HepG2 (cell line): Measurements from ENCODE around the gene GJC2. TPM values are rescaled to one million over a fixed set of nuclear protein-coding genes. Genes with fewer than 3 reads are reported as not detected.

Experiments used
- ATAC-seq: fragments of 200-7000 bp; cut with Tn5 transposase; 3 replicates; pipeline ENCODE4 v1.9.1; 2020; ENCODE audit warnings: mild to moderate bottlenecking, moderate library complexity
- BruUV-seq: library from RNA; stranded (reverse); fragments of 400-500 nt; replicated peaks from 2 replicates; lab custom pipeline; 2021; lab: Mats Ljungman, UMichigan
- CTCF ChIA-PET: fragments of 300-600 bp; formaldehyde crosslinking; extraction: SDS; loops from one replicate; lab custom pipeline; 2021; ENCODE audit warnings: low total read pairs, inconsistent platforms, low intra/inter-chr PET ratio; lab: Yijun Ruan, JAX
- POLR2A ChIA-PET: fragments of 350-600 bp; sonication (Branson Sonifier 250); formaldehyde crosslinking; loops from one replicate; lab custom pipeline; 2020; ENCODE audit warnings: antibody characterized with exemption, inconsistent platforms; lab: Yijun Ruan, JAX
- DNase-seq: peaks from one replicate; pipeline ENCODE4 v3.0.0-alpha.2; 2015; ENCODE audit warnings: low spot score
- FAIRE-seq: peaks from 3 replicates; lab custom pipeline; 2011; peaks lifted over from hg19 to GRCh38; lab: Jason Lieb, UNC
- H2AFZ ChIP-seq: one replicate; pipeline ENCODE4 v1.6.1; 2011; ENCODE audit warnings: low read length, inconsistent platforms
- H3K27ac ChIP-seq: fragments of 300-600 bp; 3 replicates; pipeline ENCODE4 v1.8.0; 2011; ENCODE audit warnings: mixed run types, mild to moderate bottlenecking, mixed read lengths, low read length, inconsistent platforms; ENCODE audit not compliant: insufficient read depth; ENCODE audit errors: extremely low read length
- H3K27me3 ChIP-seq, 2 experiments: fragments of 200-600 bp in 1 of 2; 2 replicates in 1 of 2; 3 replicates in 1 of 2; pipeline versions ENCODE4 v1.6.0 to v1.8.0; 2011; ENCODE audit warnings: low read length in 2 of 2, mild to moderate bottlenecking in 2 of 2, moderate library complexity in 2 of 2, inconsistent platforms in 1 of 2; ENCODE audit not compliant: insufficient read depth in 2 of 2, control insufficient read depth in 1 of 2
- H3K36me3 ChIP-seq, 2 experiments: fragments of 200-600 bp in 1 of 2; replicated peaks in 1 of 2; 2 replicates in 1 of 2; 3 replicates in 1 of 2; pipeline versions ENCODE4 v1.5.1 to v1.8.0; 2011; ENCODE audit warnings: low read length in 2 of 2, inconsistent platforms in 1 of 2; ENCODE audit not compliant: insufficient read depth in 2 of 2, control insufficient read depth in 1 of 2
- H3K4me1 ChIP-seq: 2 replicates; pipeline ENCODE4 v1.5.1; 2012; ENCODE audit warnings: low read length, inconsistent platforms; ENCODE audit not compliant: insufficient read depth
- H3K4me2 ChIP-seq: 2 replicates; pipeline ENCODE4 v1.6.0; 2011; ENCODE audit warnings: low read depth, low read length, inconsistent platforms
- H3K4me3 ChIP-seq, 3 experiments: fragments of 200-600 bp in 1 of 3; sonication (generic), shearing (Covaris generic) in 1 of 3; replicated peaks in 1 of 3; 2 replicates each; pipeline ENCODE4 v1.5.1; 2011 to 2016; ENCODE audit warnings: low read length in 3 of 3, inconsistent platforms in 2 of 3, low read depth in 2 of 3, mild to moderate bottlenecking in 2 of 3, control low read depth in 1 of 3, mixed read lengths in 1 of 3; ENCODE audit not compliant: insufficient read depth in 1 of 3
- H3K79me2 ChIP-seq: one replicate; pipeline ENCODE4 v1.6.1; 2011; ENCODE audit warnings: low read length, inconsistent platforms; ENCODE audit not compliant: insufficient read depth
- H3K9ac ChIP-seq: 2 replicates; pipeline ENCODE4 v1.6.0; 2011; ENCODE audit warnings: mild to moderate bottlenecking, low read depth, low read length, inconsistent platforms; ENCODE audit not compliant: insufficient read depth
- H3K9me3 ChIP-seq: 2 replicates; pipeline ENCODE4 v1.5.1; 2012; ENCODE audit warnings: mild to moderate bottlenecking, low read length
- H4K20me1 ChIP-seq: 2 replicates; pipeline ENCODE4 v1.6.0; 2011; ENCODE audit warnings: inconsistent platforms, mild to moderate bottlenecking, low read length, moderate library complexity; ENCODE audit not compliant: insufficient read depth
- CTCF ChIP-seq: sonication (generic); formaldehyde crosslinking; IDR thresholded peaks from 2 replicates; pipeline ENCODE4 v1.5.0; 2020; ENCODE audit warnings: mild to moderate bottlenecking, missing genetic modification reagents, moderate library complexity
- IKZF5 ChIP-seq: IDR thresholded peaks from 2 replicates; pipeline ENCODE4 v1.6.1; 2018; ENCODE audit warnings: missing genetic modification reagents, mild to moderate bottlenecking, missing compliant biosample characterization
- STAG1 ChIP-seq: sonication (generic); formaldehyde crosslinking; IDR thresholded peaks from 2 replicates; pipeline ENCODE4 v1.4.0; 2020; ENCODE audit warnings: missing genetic modification reagents
- ZFP37 ChIP-seq: sonication (generic); formaldehyde crosslinking; IDR thresholded peaks from 2 replicates; pipeline ENCODE4 v1.4.0; 2020; ENCODE audit warnings: missing genetic modification reagents, borderline replicate concordance
- WGBS: methylation state at CpG from one replicate; pipeline ENCODE4 v1.1.6; 2017; ENCODE audit warnings: low lambda C conversion rate; 5-methylcytosine and 5-hydroxymethylcytosine counted together
- in situ Hi-C: cut with HindIII; loops from 2 replicates; pipeline ENCODE4 v1.10.0; 2017; ENCODE audit warnings: low pct_unique_long_range_greater_than_20kb; ENCODE audit not compliant: extremely low pct_ligation_motif_present
- intact Hi-C: fragments of 100-400 bp; cut with micrococcal nuclease; formaldehyde crosslinking; loops from one replicate; pipeline ENCODE4 v1.10.0; 2022; ENCODE audit not compliant: unreplicated experiment
- polyA plus RNA-seq, 8 experiments: library from polyadenylated mRNA; depleted of rRNA in 3 of 8; stranded (reverse) in 7 of 8; unstranded in 1 of 8; fragments of >200 nt; fragmentation: Illumina TruSeq in 4 of 8; extraction: Trizol in 4 of 8; gene quantifications; 2 replicates each; pipeline versions ENCODE4 v1.2.1 to v1.2.3, GENCODE V29; 2011 to 2016; ENCODE audit warnings: low read depth in 4 of 8, missing spikeins in 1 of 8, mixed read lengths in 1 of 8; ENCODE audit not compliant: insufficient read depth in 1 of 8
- total RNA-seq, 5 experiments: library from RNA; depleted of rRNA; stranded (reverse); fragments of >200 nt; fragmentation: Illumina TruSeq; extraction: Trizol; gene quantifications; 2 replicates each; pipeline ENCODE4 v1.2.3, GENCODE V29; 2016; ENCODE audit warnings: low read depth in 1 of 5

Gene GJC2
- total and polyA plus RNA-seq, 2 of the 13 experiments (the other 11 are each of a cell fraction or from before 2014, with no cell fraction given), result 1.6 to 3.8 TPM

- in situ Hi-C loops, result no loop called here
- no peak overlapping the region for H3K9ac ChIP-seq
- no peak overlapping the region for H3K4me2 ChIP-seq
- CTCF ChIA-PET, result interaction anchor here (2.3 kb wide), 1 partner anchor 50 kb away, joined by 6 read pairs; no protein-coding TSS in a partner anchor
- no peaks in the 10 kb centered on the region for H3K9me3 ChIP-seq
- ATAC-seq (peak; percentile 66), FAIRE-seq (no peak), DNase-seq (peak; percentile 25)
- BruUV-seq, result no TSS peak
- WGBS, result 33% methylated on average over 4 of the region's 4 CpGs
- H3K27ac ChIP-seq, result no peak overlapping the region
- H3K79me2 ChIP-seq, result no peaks in the 10 kb centered on the region
- POLR2A ChIA-PET, result no interaction called here
- H4K20me1 ChIP-seq, result no peaks in the 10 kb centered on the region
- no peaks in the 10 kb centered on the region; a peak in 1 of 5 replicates for H3K27me3 ChIP-seq
- no peaks in the 10 kb centered on the region for H3K36me3 ChIP-seq
- peaks cover 7% of the 10 kb centered on the region for H3K4me1 ChIP-seq
- no peak overlapping the region for H3K4me3 ChIP-seq
- no peak for TF ChIP-seq IKZF5
- 0 out of 2 replicates have a peak, but pooled peaks have one; percentile 21 for TF ChIP-seq STAG1 (CRISPR knock-in tag)
- TF ChIP-seq CTCF (CRISPR knock-in tag), result peak; percentile 36; the same call in 1 of the 2 replicates
- no peak for TF ChIP-seq ZFP37 (CRISPR knock-in tag)
- intact Hi-C loops, result loop anchor here (2.0 kb wide), 1 partner anchor 50 kb away; no protein-coding TSS in a partner anchor
- H2AFZ ChIP-seq, result no peak overlapping the region
Observed at GRCh38 chr1:228180271-228180958, 30.7 kb downstream of the GJC2 start.
